Esophagus muscularis mucosa (tissue), 3 donors: ENCODE results near the gene B3GNT7.

Experiments used
- POLR2A ChIP-seq: fragments of 450-650 bp; IDR thresholded peaks from one replicate; pipeline ENCODE4 v1.6.1; 2017; ENCODE audit warnings: antibody characterized with exemption, moderate library complexity, mild to moderate bottlenecking, low read depth
- POLR2AphosphoS5 ChIP-seq, 2 donors: sonication (generic); formaldehyde crosslinking; IDR thresholded peaks; one replicate each; pipeline ENCODE4 v1.6.1; 2017; ENCODE audit warnings: antibody characterized with exemption in 2 of 2
- TF ChIP-seq, protein P1 (sequence below), 3 experiments: fragments of 200-600 bp in 2 of 3; fragments of 450-650 bp in 1 of 3; sonication (generic) in 2 of 3; IDR thresholded peaks; one replicate each; pipeline ENCODE4 v1.5.1; 2017 to 2019; ENCODE audit warnings: antibody characterized with exemption in 3 of 3, mild to moderate bottlenecking in 2 of 3, moderate library complexity in 1 of 3

DNA sequence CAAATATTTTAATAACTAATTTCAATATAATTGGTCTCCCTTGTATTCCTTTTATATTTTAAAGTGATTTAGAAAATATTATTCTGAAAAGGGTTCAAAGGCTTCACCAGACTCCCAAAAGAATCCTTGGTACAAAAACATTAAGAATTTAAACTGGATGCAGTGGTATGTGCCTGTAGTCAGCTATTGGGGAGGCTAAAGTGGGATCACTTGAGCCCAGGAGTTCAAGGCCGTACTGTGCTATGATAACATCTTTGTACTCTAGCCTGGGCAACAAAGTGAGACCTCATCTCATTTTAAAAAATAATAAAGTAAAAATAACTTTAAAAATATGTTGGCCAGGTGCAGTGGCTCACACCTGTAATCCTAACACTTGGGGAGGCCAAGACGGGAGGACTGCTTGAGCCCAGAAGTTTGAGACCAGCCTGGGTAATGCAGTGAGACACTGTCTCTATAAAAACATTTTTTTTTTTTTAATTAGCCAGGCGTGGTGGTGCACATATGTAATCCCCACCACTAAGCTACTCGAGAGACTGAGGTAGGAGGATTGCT, 54.1 kb downstream of the B3GNT7 start:
- TF ChIP-seq, protein P1, sequence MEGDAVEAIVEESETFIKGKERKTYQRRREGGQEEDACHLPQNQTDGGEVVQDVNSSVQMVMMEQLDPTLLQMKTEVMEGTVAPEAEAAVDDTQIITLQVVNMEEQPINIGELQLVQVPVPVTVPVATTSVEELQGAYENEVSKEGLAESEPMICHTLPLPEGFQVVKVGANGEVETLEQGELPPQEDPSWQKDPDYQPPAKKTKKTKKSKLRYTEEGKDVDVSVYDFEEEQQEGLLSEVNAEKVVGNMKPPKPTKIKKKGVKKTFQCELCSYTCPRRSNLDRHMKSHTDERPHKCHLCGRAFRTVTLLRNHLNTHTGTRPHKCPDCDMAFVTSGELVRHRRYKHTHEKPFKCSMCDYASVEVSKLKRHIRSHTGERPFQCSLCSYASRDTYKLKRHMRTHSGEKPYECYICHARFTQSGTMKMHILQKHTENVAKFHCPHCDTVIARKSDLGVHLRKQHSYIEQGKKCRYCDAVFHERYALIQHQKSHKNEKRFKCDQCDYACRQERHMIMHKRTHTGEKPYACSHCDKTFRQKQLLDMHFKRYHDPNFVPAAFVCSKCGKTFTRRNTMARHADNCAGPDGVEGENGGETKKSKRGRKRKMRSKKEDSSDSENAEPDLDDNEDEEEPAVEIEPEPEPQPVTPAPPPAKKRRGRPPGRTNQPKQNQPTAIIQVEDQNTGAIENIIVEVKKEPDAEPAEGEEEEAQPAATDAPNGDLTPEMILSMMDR (IDR thresholded peaks at IDR 0.05) = no peak
- TF ChIP-seq POLR2A (no peak), POLR2AphosphoS5 (IDR thresholded peaks at IDR 0.05) (no peak)
